GM23338 (cell line): ENCODE results near the gene NECTIN2. TPM values are rescaled to one million over a fixed set of nuclear protein-coding genes. Genes with fewer than 3 reads are reported as not detected.

ENCODE experiments used
- ATAC-seq: fragments of 200-7000 bp; cut with Tn5 transposase; 3 replicates; pipeline ENCODE4 v1.9.1; 2020
- DNase-seq: peaks from one replicate; pipeline ENCODE4 v3.0.0-alpha.2; 2015; ENCODE audit warnings: low spot score
- H2AFZ ChIP-seq: fragments of 200-600 bp; sonication (generic); 2 replicates; pipeline ENCODE4 v1.8.0; 2016; ENCODE audit warnings: antibody characterized with exemption, mild to moderate bottlenecking, moderate library complexity
- H3F3A ChIP-seq: fragments of 200-600 bp; sonication (generic); replicated peaks from 2 replicates; pipeline ENCODE4 v1.8.0; 2017; ENCODE audit warnings: antibody characterized with exemption, mixed run types, low read depth
- H3K27ac ChIP-seq: fragments of 200-600 bp; sonication (generic); 2 replicates; pipeline ENCODE4 v1.6.1; 2016; ENCODE audit warnings: low read depth
- H3K27me3 ChIP-seq: fragments of 200-600 bp; sonication (generic); 2 replicates; pipeline ENCODE4 v1.8.0; 2016; ENCODE audit warnings: mild to moderate bottlenecking, mixed run types, moderate library complexity; ENCODE audit not compliant: insufficient read depth
- H3K36me3 ChIP-seq: fragments of 200-600 bp; sonication (generic); 2 replicates; pipeline ENCODE4 v1.8.0; 2016; ENCODE audit warnings: mild to moderate bottlenecking; ENCODE audit not compliant: insufficient read depth
- H3K4me1 ChIP-seq: fragments of 200-600 bp; sonication (generic); 2 replicates; pipeline ENCODE4 v1.8.0; 2016; ENCODE audit warnings: mild to moderate bottlenecking, moderate library complexity; ENCODE audit not compliant: insufficient read depth
- H3K4me2 ChIP-seq: fragments of 200-600 bp; sonication (generic); 2 replicates; pipeline ENCODE4 v1.7.1; 2017; ENCODE audit warnings: mixed run types
- H3K4me3 ChIP-seq: fragments of 200-600 bp; sonication (generic); 2 replicates; pipeline ENCODE4 v1.6.1; 2016; ENCODE audit warnings: mixed run types
- H3K79me2 ChIP-seq: fragments of 200-600 bp; sonication (generic); replicated peaks from 2 replicates; pipeline ENCODE4 v1.8.0; 2017; ENCODE audit warnings: mild to moderate bottlenecking; ENCODE audit not compliant: insufficient read depth
- H3K9me2 ChIP-seq: fragments of 200-600 bp; sonication (generic); 2 replicates; pipeline ENCODE4 v1.8.0; 2017; ENCODE audit not compliant: insufficient read depth
- H4K20me1 ChIP-seq: fragments of 200-600 bp; sonication (generic); replicated peaks from 2 replicates; pipeline ENCODE4 v1.8.0; 2017; ENCODE audit warnings: mild to moderate bottlenecking; ENCODE audit not compliant: insufficient read depth
- H3K27ac Mint-ChIP-seq: 2 replicates; pipeline ENCODE4 v1.8.0; 2020; ENCODE audit warnings: inconsistent platforms, mild to moderate bottlenecking, moderate library complexity, mixed read lengths
- H3K27me3 Mint-ChIP-seq: 3 replicates; pipeline ENCODE4 v1.8.0; 2022; ENCODE audit warnings: low read depth, mild to moderate bottlenecking, moderate library complexity, mixed read lengths, inconsistent platforms; ENCODE audit not compliant: insufficient read depth, poor library complexity
- H3K36me3 Mint-ChIP-seq: 3 replicates; pipeline ENCODE4 v1.8.0; 2021; ENCODE audit warnings: low read depth, mild to moderate bottlenecking, inconsistent platforms, moderate library complexity, mixed read lengths
- H3K4me1 Mint-ChIP-seq: 3 replicates; pipeline ENCODE4 v1.8.0; 2020; ENCODE audit warnings: mild to moderate bottlenecking, inconsistent platforms, mixed read lengths
- H3K4me3 Mint-ChIP-seq: 3 replicates; pipeline ENCODE4 v1.8.0; 2021; ENCODE audit warnings: moderate library complexity, mild to moderate bottlenecking, inconsistent platforms, mixed read lengths
- H3K9me3 Mint-ChIP-seq: 3 replicates; pipeline ENCODE4 v1.8.0; 2020; ENCODE audit warnings: moderate library complexity, mild to moderate bottlenecking, inconsistent platforms, mixed read lengths
- CREB1 ChIP-seq: fragments of 250-450 bp; sonication (Bioruptor Pico); IDR thresholded peaks from 2 replicates; pipeline ENCODE4 v1.5.0; 2020; ENCODE audit warnings: low read depth, mild to moderate bottlenecking, moderate library complexity
- EZH2 ChIP-seq: fragments of 200-600 bp; sonication (generic); IDR thresholded peaks from one replicate; pipeline ENCODE4 v1.8.0; 2017; ENCODE audit warnings: antibody characterized with exemption, mild to moderate bottlenecking, low read depth; ENCODE audit not compliant: unreplicated experiment
- EZH2phosphoT487 ChIP-seq: fragments of 200-600 bp; sonication (generic); IDR thresholded peaks from one replicate; pipeline ENCODE4 v1.8.1; 2018; ENCODE audit warnings: antibody characterized with exemption; ENCODE audit not compliant: unreplicated experiment
- JUNB ChIP-seq: IDR thresholded peaks from one replicate; pipeline ENCODE4 v1.6.1; 2016; ENCODE audit warnings: antibody characterized with exemption; ENCODE audit not compliant: unreplicated experiment
- NANOG ChIP-seq: IDR thresholded peaks from 2 replicates; pipeline ENCODE4 v1.6.1; 2016; ENCODE audit warnings: antibody characterized with exemption, borderline replicate concordance
- POLR2AphosphoS5 ChIP-seq: IDR thresholded peaks from 2 replicates; pipeline ENCODE4 v1.6.1; 2016; ENCODE audit warnings: antibody characterized with exemption, low read depth
- REST ChIP-seq: IDR thresholded peaks from one replicate; pipeline ENCODE4 v1.6.1; 2018; ENCODE audit warnings: antibody characterized with exemption; ENCODE audit not compliant: unreplicated experiment
- STAT1 ChIP-seq: IDR thresholded peaks from one replicate; pipeline ENCODE4 v1.6.1; 2016; ENCODE audit warnings: antibody characterized with exemption; ENCODE audit not compliant: unreplicated experiment
- ZNF114 ChIP-seq: fragments of 250-450 bp; sonication (Bioruptor Pico); IDR thresholded peaks from 2 replicates; pipeline ENCODE4 v1.5.0; 2020; ENCODE audit warnings: mild to moderate bottlenecking, moderate library complexity
- ZNF331 ChIP-seq: fragments of 250-450 bp; sonication (Bioruptor Pico); IDR thresholded peaks from 2 replicates; pipeline ENCODE4 v1.5.0; 2020; ENCODE audit warnings: low read depth, mild to moderate bottlenecking, moderate library complexity
- polyA plus RNA-seq: library from polyadenylated mRNA; unstranded; fragments of >200 nt; fragmentation: Nextera tagmentation; extraction: Ambion mirVana; gene quantifications from 2 replicates; pipeline ENCODE4 v1.2.1, GENCODE V29; 2016
- total RNA-seq: library from RNA; depleted of rRNA; stranded (reverse); fragments of >200 nt; shearing (Covaris generic); gene quantifications from 2 replicates; pipeline ENCODE4 v1.2.3, GENCODE V29; 2014
- TF ChIP-seq, protein P1 (sequence below): IDR thresholded peaks from 2 replicates; pipeline ENCODE4 v1.6.1; 2016; ENCODE audit warnings: antibody characterized with exemption
- TF ChIP-seq, protein P2 (sequence below), 2 experiments: fragments of 200-600 bp in 1 of 2; sonication (generic) in 1 of 2; conservative IDR thresholded peaks; 2 replicates each; pipeline versions ENCODE4 v1.5.1 to v1.6.1; 2016 to 2017; ENCODE audit warnings: antibody characterized with exemption in 2 of 2, low read depth in 2 of 2, mild to moderate bottlenecking in 2 of 2, moderate library complexity in 1 of 2
- TF ChIP-seq, protein P3 (sequence below): fragments of 250-450 bp; sonication (Bioruptor Pico); IDR thresholded peaks from 2 replicates; pipeline ENCODE4 v1.5.0; 2020; ENCODE audit warnings: mild to moderate bottlenecking, moderate library complexity

The NECTIN2 gene
- total and polyA plus RNA-seq, 2 experiments from 2014 or later, result 109 to 230 TPM

GRCh38 chr19:44875666-44876451, 29.8 kb downstream of the NECTIN2 start:
- no peak for TF ChIP-seq EZH2phosphoT487
- TF ChIP-seq, protein P1, sequence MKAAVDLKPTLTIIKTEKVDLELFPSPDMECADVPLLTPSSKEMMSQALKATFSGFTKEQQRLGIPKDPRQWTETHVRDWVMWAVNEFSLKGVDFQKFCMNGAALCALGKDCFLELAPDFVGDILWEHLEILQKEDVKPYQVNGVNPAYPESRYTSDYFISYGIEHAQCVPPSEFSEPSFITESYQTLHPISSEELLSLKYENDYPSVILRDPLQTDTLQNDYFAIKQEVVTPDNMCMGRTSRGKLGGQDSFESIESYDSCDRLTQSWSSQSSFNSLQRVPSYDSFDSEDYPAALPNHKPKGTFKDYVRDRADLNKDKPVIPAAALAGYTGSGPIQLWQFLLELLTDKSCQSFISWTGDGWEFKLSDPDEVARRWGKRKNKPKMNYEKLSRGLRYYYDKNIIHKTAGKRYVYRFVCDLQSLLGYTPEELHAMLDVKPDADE, result no peak
- TF ChIP-seq EZH2, result no peak
- no peak for TF ChIP-seq POLR2AphosphoS5
- TF ChIP-seq, protein P2, sequence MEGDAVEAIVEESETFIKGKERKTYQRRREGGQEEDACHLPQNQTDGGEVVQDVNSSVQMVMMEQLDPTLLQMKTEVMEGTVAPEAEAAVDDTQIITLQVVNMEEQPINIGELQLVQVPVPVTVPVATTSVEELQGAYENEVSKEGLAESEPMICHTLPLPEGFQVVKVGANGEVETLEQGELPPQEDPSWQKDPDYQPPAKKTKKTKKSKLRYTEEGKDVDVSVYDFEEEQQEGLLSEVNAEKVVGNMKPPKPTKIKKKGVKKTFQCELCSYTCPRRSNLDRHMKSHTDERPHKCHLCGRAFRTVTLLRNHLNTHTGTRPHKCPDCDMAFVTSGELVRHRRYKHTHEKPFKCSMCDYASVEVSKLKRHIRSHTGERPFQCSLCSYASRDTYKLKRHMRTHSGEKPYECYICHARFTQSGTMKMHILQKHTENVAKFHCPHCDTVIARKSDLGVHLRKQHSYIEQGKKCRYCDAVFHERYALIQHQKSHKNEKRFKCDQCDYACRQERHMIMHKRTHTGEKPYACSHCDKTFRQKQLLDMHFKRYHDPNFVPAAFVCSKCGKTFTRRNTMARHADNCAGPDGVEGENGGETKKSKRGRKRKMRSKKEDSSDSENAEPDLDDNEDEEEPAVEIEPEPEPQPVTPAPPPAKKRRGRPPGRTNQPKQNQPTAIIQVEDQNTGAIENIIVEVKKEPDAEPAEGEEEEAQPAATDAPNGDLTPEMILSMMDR (conservative IDR thresholded peaks at IDR 0.05; ENCODE audit: low read depth in 2 of 2), result no peak
- TF ChIP-seq CREB1 (CRISPR knock-in tag), result no peak
- TF ChIP-seq NANOG, result no peak
- no peak for TF ChIP-seq ZNF114 (CRISPR knock-in tag)
- TF ChIP-seq, protein P3, sequence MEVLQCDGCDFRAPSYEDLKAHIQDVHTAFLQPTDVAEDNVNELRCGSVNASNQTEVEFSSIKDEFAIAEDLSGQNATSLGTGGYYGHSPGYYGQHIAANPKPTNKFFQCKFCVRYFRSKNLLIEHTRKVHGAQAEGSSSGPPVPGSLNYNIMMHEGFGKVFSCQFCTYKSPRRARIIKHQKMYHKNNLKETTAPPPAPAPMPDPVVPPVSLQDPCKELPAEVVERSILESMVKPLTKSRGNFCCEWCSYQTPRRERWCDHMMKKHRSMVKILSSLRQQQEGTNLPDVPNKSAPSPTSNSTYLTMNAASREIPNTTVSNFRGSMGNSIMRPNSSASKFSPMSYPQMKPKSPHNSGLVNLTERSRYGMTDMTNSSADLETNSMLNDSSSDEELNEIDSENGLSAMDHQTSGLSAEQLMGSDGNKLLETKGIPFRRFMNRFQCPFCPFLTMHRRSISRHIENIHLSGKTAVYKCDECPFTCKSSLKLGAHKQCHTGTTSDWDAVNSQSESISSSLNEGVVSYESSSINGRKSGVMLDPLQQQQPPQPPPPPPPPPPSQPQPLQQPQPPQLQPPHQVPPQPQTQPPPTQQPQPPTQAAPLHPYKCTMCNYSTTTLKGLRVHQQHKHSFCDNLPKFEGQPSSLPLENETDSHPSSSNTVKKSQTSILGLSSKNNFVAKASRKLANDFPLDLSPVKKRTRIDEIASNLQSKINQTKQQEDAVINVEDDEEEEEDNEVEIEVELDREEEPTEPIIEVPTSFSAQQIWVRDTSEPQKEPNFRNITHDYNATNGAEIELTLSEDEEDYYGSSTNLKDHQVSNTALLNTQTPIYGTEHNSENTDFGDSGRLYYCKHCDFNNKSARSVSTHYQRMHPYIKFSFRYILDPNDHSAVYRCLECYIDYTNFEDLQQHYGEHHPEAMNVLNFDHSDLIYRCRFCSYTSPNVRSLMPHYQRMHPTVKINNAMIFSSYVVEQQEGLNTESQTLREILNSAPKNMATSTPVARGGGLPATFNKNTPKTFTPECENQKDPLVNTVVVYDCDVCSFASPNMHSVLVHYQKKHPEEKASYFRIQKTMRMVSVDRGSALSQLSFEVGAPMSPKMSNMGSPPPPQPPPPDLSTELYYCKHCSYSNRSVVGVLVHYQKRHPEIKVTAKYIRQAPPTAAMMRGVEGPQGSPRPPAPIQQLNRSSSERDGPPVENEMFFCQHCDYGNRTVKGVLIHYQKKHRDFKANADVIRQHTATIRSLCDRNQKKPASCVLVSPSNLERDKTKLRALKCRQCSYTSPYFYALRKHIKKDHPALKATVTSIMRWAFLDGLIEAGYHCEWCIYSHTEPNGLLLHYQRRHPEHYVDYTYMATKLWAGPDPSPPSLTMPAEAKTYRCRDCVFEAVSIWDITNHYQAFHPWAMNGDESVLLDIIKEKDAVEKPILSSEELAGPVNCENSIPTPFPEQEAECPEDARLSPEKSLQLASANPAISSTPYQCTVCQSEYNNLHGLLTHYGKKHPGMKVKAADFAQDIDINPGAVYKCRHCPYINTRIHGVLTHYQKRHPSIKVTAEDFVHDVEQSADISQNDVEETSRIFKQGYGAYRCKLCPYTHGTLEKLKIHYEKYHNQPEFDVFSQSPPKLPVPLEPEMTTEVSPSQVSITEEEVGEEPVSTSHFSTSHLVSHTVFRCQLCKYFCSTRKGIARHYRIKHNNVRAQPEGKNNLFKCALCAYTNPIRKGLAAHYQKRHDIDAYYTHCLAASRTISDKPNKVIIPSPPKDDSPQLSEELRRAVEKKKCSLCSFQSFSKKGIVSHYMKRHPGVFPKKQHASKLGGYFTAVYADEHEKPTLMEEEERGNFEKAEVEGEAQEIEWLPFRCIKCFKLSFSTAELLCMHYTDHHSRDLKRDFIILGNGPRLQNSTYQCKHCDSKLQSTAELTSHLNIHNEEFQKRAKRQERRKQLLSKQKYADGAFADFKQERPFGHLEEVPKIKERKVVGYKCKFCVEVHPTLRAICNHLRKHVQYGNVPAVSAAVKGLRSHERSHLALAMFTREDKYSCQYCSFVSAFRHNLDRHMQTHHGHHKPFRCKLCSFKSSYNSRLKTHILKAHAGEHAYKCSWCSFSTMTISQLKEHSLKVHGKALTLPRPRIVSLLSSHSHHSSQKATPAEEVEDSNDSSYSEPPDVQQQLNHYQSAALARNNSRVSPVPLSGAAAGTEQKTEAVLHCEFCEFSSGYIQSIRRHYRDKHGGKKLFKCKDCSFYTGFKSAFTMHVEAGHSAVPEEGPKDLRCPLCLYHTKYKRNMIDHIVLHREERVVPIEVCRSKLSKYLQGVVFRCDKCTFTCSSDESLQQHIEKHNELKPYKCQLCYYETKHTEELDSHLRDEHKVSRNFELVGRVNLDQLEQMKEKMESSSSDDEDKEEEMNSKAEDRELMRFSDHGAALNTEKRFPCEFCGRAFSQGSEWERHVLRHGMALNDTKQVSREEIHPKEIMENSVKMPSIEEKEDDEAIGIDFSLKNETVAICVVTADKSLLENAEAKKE, result no peak
- no peak for TF ChIP-seq STAT1
- TF ChIP-seq REST, result no peak
- no peak for TF ChIP-seq JUNB
- TF ChIP-seq ZNF331 (CRISPR knock-in tag), result no peak
- no peak overlapping the region for H3K4me2 ChIP-seq
- Mint-ChIP-seq H3K4me3 (no peak overlapping the region), H3K9me3 (no peaks in the 10 kb centered on the region), H3K4me1 (peaks cover 35% of the 10 kb centered on the region), H3K27ac (0 out of 2 replicates have a peak overlapping the region, but pooled peaks have one; percentile 50), H3K27me3 (peaks cover 19% of the 10 kb centered on the region), H3K36me3 (peaks cover 68% of the 10 kb centered on the region)
- no peak overlapping the region for H3K4me3 ChIP-seq
- peaks cover 21% of the 10 kb centered on the region for H3K36me3 ChIP-seq
- H3K9me2 ChIP-seq, result no peaks in the 10 kb centered on the region
- H2AFZ ChIP-seq, result no peak overlapping the region
- H3K4me1 ChIP-seq, result peaks cover 28% of the 10 kb centered on the region
- no peak for DNase-seq
- no peaks in the 10 kb centered on the region for H3K27me3 ChIP-seq
- no peak for ATAC-seq
- no peaks in the 10 kb centered on the region for H3K79me2 ChIP-seq
- H3F3A ChIP-seq, result 0 out of 2 replicates have a peak, but pooled peaks cover 21% of the 10 kb centered on the region
- peaks cover 12% of the 10 kb centered on the region for H4K20me1 ChIP-seq
- no peak overlapping the region for H3K27ac ChIP-seq
